HG03520 (cell line): ENCODE results near the gene ALG3.

Experiments used
- ATAC-seq: cut with Tn5 transposase; IDR thresholded peaks from one replicate; pipeline ENCODE4 v1.9.1; 2021; ENCODE audit warnings: mild to moderate bottlenecking, moderate library complexity; ENCODE audit not compliant: unreplicated experiment

The ALG3 gene

DNA sequence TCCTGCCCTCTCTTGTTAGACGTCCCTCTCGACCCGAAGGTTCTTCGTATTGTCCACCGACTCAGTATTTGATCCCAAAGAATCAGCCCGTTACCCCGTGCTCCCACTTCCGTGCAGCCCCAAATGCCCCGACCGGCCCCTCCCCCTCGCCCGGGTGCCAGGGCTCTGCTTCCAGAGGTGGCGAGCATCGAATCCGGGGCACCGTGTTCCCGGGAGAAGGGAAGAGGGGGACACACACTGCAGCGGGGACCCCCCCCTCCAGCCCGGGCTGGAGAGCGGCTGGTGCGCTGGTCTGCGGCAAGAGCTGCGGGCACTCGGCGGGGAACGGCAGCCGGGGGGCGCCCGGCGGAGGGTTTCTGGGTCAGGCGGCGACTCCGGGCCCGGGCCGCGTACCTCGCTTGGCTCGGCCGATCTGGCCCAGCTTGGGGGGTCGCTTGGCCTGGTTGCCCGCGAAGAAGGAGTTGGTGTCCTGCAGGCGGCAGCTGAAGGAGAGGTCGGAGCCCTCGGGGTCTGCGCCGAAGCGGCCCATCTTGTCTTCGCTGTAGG is 12.0 kb upstream of the ALG3 start:
- ATAC-seq = no peak

DNA sequence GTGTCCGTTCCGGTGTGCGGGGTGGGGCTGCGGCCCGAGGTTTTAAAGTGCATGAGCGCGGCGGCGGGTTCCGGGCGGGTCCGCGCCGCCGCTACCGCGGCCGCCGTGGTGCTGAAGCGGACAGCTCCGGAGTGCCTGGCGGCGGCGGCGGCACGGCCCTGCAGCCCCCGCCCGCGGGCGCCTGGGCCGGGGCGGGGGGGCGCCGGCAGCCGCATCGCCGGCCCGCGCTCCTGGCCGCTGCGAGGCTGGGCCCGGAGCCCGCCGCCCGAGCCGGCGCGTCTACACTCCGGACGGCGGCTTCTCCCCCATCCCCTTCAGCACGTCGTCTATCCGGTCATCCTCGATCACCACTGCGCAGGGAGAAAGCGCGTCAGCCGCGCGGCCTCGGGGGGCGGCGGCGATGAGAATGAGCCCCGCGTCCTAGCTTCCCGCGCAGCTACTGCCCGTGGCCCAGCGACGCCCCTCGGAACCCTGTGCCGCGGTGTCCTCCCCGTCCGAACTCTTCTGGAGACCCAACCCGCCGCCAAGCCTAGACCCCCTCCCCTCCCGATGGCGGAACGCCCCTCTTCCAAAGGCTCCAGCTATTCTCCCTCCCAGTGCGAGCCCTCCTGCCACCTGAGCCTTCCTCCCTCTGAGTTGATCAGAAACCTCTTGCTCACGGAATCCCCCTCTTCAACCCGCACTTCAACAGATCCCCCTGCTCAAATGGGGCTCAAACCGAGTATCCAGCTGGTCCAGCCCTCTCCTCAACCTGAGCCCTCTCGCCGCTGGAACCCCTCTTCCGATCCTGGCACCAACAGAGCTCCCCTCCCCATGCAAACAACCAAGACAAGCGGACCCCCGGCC is 11.3 kb upstream of the ALG3 start:
- no peak for ATAC-seq

DNA sequence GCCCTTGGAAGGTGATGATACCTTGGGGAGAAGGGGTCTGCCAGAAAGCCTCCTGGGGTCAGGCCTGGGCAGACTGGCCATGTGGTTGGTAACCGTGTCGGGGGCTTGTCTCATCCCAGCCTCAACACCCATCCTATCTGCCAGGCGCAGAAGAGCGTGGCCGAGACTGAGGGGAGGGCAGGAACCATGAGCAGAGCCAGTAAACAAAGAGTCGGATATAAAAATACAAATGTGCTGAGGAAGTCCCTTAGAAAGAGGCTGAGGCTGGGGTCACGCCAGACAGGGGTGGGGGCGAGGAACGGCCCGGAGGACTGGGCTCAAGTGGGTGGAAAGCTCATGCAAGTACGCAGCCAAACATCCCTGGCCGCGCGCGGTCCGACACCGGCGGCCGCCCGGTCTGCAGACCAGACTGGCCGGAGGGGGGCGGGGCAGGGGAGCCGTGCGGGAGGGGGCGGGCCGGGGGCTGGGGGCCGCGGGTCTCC is 10.7 kb upstream of the ALG3 start:
- no peak for ATAC-seq

DNA sequence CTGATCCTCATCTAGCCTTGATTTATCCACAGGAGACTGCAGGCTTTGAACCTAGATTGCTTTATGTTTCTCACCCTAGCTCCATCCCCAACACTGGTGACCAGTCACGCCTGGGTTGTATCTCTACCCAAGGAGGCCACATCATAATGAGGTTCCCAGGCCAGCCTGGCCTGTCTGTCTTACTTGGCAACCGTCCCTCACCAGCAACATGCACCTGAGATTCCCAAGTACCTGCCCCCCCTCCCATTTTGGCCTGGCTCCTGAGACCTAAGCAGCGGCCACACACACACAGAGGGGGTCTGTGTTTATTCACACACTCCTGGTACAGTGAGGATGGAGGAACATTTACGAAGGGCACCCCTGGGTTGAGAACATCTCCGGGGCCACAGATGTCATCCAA is 10.2 kb upstream of the ALG3 start:
- no peak for ATAC-seq

DNA sequence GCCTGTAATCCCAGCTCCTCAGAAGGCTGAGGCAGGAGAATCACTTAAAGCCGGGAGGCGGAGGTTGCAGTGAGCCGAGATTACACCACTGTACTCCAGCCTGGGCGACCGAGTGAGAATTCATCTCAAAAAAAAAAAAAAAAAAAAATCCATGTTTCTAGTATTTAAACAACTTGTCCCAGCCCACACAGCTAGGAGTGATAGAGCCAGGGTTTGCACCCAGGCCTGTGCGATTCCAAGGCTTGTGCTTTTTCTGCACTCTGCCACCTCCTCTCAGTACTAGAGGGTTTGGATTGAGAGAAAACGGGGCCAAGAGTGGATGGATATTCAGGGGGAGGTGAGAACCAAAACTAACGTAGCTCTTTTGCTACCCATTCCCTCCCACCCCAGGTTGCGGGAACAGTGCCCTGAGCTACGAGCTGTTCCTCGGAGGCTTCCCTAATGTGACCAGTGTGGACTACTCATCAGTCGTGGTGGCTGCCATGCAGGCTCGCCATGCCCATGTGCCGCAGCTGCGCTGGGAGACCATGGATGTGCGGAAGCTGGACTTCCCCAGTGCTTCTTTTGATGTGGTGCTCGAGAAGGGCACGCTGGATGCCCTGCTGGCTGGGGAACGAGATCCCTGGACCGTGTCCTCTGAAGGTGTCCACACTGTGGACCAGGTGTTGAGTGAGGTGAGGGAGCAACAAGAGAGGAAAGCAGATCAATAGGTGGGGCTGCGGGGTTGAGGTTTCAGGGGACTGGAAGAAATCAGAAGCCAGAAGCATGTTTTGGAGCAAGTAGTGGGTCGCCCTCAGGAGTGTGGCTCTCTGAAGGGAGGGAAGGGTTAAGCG is 8.5 kb upstream of the ALG3 start:
- ATAC-seq = no peak

DNA sequence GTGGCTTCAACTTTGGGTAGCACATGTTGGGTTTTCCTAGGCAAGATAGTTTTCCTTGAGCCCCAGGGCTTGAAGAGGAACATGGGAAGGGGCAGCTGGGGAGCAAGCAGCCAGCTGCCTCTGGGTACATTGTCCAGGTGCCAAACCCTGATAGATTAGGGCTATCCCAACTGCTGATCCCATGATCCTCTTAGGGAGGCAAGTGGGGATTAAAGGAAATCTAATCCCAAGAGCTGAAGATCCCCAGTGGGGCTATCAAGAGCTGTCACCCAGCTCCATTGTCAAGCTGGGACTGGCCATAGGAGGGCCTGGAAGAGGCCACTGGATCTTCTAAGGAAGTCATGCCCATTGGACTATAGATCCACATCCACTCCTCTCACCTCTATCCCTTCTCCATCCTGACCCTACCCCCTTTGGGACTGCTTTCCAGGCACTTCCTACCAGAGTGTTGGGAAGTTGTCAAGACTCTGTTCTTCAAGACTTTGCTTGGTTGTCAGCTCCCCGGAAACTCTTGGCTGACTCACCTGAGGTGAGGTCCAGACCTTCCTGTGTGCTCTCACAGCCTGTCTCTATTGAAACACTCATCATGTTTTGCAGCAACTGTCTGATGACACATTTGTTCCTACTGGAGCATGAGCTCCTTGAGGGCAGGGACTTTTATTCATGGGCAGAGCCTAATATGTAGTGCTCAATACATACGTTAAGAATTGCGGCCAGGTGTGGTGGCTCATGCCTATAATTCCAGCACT is 6.7 kb upstream of the ALG3 start:
- ATAC-seq = no peak

DNA sequence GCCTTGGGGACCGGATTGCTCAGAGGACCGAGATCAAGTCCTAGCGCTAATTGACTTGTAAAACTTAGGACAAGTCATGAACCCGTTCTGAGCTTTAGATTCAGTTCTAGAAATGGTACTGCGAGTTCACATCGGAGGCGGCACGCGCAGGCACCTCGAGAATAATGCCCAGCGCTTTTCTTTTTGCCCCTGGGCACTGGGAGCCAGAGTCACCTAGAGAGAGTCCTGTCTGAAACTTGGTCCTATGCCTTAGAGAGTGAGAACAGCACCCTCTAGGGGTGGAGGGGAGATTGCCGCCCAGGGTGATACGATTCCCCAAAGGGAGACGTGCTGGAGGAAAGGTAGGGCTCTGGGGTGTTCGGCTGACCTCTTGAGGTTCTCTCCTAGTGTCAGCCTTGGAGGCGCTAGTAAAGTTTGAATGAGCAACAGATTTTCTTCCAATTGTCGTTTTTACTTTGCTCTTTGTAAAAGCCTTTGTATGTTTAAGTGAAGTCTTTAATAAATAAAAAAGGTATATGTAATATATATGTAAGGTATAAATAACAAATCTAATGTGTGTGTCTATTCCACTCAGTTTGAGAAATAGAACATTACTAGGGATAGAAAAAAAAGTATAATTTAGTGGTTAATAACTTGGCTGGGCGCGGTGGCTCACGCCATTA is 1.5 kb upstream of the ALG3 start:
- peak; percentile 63 for ATAC-seq

DNA sequence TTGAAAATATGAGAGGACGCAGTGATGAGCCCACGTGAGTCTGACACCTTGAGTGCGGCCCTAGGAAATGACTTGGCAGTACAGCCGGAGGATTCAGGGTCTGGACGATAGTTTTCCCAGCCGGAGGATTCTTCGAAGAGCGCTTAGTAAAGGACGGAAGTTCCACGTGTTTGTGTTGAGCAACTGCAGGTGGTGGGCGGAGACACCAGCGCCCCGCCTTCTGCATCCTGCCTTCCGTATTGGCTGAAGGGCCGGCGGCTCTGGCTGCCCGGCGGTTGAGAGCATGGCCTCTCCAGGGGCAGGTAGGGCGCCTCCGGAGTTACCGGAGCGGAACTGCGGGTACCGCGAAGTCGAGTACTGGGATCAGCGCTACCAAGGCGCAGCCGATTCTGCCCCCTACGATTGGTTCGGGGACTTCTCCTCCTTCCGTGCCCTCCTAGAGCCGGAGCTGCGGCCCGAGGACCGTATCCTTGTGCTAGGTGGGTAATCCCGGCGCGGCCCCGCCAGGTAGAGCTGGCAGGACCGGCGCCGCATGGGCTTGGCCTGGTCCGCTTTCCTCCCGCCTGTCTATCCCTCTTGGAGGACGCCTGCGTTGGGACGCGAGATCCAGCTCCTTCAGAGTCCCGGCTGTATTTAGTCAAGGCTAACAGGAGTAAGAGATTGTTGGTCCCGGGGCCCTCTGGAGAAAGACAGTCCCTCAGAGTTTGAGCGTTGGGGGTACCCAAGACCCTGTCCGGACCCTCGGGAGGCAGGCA is 827 bp upstream of the ALG3 start, which contains the start of gene EEF1AKMT4:
Gene EEF1AKMT4, plus strand, starts transcription at position 261 of the 755 bp plus-strand sequence. Its CDS starts 23 bp downstream, at position 284.
- peak; percentile 88 for ATAC-seq

DNA sequence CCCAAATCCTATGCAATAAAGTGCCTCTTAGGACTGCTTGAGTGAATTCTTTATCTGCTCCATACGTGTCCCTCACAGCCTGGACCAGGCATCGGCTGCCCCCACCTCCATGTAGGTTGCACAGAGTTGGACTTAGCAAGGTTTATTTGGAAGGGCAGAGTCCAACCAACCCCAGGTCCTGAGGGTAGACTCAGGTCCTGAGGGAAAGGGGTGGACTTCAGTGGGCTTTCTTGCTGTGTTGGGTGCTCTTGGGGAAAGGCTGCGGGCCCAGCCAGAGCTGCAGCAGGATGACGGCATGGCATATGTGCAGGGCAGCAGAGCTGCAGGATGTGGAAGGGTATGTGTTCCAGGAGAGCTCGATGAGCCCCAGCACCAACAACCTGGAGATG is 6.5 kb downstream of the ALG3 start:
- no peak for ATAC-seq

DNA sequence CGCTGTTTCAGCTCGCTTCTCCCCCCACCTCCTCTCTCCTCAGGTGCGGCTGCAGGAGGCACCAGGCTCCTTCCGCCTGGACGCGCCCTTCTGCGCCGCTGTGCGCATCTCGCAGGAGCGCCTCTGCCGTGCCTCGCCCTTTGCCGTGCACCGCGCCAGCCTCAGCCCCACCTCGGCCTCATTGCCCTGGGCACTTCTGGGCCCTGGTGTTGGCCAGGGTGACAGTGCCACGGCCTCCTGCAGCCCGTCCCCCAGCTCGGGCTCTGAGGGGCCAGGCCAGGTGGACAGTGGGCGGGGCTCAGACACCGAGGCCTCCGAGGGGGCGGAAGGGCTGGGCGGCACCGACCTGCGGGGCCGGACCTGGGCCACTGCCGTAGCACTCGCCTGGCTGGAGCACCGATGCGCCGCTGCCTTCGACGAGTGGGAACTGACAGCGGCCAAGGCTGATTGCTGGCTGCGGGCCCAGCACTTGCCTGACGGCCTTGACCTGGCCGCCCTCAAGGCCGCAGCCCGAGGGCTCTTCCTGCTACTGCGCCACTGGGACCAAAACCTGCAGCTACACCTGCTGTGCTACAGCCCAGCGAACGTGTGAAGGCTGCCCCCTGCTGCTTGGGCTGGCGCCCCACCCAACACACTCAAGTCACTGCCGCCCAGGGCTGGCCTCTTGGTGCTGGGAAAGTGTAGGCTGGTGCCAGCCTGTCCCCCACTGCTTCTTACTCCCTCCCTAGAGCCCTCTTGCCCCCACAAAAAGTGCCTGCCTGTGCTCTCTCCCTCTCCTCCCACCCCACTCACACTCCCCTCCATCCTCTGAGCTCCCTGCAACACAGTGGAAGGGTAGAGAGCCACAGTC is 7.1 kb downstream of the ALG3 start:
- ATAC-seq = no peak

DNA sequence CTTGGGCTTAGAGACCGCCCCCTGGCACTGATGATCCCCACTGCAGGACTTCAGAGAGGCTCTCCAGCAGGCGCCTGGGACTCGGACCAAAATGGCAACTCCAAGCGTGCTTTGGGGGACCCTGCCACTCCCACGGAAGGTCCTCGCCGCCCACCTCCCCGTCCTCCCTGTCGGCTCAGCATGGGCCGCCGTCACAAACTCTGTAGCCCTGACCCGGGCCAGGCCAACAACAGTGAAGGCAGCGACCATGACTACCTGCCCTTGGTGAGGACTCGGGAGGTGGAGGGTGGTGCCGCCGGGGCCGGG is 7.7 kb downstream of the ALG3 start:
- no peak for ATAC-seq

DNA sequence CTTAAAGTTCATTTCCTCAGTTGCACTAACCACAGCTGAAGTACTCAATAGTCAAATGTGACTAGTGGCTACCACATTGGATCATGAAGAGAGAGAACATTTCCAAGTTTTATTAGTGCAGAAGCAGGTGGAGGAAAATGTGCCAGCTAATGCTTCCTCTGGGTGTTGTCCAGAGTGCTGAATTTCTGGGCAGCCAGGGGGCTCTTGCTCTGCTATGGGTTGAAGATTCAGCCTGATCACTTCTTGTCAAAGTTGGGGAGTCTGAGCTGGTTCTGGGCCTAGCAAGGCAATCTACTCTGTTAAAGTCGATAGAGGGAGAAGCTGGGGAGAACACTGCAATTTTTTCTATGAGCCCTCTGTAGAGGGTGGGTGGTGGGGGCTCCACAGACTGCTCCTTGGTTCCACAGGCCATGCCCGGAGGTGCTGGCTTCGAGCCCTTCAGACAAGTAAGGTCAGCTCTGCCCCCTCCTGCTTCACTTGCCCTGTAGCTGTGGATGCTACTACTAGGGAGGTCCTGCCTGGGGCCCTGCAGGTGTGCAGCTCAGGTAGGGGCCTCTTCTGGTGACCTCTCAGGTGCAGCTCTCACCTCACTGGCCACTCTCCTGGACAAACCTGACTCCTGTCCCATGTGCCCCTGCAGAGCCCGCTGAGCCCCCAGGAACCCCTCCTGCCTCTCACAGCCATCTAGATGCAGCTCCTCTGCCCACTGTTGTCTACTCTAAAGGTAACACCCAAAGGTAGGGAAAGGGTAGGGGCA is 8.2 kb downstream of the ALG3 start:
- ATAC-seq = no peak

DNA sequence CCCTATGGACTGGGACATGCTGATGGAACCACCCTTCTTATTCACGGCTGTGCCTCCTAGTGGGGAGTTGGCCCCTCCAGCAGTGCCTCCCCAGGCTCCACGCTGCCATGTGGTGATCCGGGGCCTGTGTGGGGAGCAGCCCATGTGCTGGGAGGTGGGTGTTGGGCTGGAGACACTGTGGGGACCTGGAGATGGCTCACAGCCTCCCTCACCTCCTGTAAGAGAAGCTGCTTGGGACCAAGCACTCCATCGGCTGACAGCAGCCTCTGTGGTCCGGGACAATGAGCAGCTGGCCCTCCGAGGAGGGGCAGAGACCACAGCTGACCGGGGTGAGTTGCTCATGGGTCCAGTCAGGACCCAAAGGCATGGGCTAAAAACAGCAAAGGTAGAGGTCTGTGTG is 9.1 kb downstream of the ALG3 start:
- ATAC-seq = no peak

DNA sequence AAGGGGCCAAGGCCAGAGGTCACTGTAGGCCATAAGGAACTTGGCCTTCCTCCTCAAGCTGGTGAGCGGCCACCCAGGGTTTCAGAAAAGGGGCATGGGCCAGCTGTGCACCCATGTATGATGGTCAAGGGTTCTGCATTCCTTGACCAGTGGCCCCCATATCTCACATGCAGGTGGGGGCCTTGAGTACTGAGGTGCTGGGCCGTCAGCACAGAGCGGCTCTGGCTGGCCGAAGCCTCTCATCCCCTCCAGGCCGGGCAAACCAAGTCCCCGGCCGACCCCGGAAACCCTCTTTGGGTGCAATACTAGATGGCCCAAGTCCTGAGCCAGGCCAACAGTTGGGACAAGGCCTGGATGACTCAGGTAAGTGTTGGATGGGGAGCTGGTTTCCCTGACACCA is 9.5 kb downstream of the ALG3 start:
- no peak for ATAC-seq

DNA sequence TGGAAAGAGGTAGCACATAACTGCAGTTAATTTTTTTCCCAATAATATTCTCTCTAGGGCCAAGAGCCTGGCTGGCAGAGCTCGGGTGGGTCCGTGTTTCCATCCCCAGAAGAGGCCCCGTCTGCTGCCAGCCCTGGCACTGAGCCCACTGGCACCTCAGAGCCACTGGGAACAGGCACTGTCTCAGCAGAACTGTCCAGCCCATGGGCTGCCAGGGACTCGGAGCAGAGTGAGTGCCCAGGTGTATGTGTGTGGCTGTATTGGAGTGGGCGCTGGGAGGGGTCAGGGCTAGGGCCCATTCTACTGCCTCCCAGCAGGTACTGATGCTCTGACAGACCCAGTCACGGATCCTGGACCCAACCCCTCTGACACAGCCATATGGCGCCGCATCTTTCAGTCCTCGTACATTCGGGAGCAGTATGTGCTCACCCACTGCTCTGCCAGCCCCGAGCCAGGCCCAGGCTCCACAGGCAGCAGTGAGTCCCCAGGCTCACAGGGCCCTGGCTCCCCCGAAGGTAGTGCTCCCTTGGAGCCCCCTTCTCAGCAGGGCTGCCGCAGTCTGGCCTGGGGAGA is 10.4 kb downstream of the ALG3 start:
- ATAC-seq = no peak

DNA sequence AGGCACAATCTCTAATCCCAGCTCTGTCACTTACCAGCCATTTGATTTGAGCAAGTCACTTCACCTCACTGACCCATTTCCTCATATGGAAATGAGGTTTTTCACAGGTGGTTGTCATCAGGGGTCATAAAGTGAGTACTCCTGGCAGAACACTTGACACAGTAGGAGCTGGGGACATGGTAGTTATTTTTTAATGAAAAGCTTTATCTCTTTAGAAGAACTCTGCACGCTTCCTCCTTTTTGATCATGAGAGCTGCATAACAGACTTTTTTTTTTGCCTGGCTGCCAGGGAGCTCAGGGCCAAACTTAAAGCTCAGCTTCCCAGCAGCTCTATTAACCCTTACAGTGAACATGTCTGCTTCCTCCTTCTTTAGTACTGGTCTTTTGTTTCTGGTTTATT is 11.0 kb downstream of the ALG3 start:
- ATAC-seq = no peak

DNA sequence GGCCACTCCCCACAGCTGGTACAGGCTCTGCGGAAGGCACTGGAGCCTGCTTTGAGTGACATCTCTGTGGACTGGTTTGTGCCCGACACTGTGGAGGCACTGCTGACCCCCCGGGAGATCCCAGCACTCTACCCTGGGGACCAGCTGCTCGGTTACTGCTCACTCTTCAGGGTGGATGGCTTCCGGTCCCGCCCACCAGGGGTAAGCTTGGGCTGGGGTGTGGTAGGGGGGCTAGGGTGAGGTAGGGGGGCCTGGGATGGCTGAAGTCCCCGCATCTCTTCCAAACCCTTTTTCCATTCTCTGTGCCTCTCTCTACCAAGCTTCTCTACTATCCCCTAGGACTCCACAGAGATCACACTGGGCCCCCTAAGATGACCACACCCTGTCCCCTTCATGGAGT is 11.6 kb downstream of the ALG3 start:
- no peak for ATAC-seq

DNA sequence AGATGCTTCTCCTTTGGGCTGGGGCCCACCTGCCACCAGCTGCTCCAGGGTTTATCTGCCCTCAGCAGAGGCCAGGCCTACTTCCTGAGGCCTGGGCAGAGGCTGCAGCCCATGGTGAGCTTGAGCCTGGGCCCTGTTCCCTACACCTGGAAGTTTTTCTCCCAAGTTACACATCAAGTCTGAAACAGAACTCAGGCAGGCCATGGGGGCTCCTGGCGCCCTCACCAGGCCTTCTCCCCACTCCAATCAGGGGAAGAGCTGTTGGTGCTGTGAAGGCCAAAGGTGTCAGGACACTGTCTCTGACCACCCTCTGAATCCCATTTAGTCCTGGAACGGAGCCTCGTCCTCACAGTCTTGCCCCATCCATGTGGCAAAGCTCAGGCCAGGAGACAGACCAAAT is 12.1 kb downstream of the ALG3 start:
- ATAC-seq = no peak
